DMS 273 treated with DMSO at 0.1 percent for 48 hours (cell line): Measurements from ENCODE around the gene SPRYD3.
A peak's percentile ranks its signal among the peaks of the same experiment; 100 is the strongest.
"Not testable (repeated sequence)": the region's sequence is repeated elsewhere in the genome, so short reads cannot be mapped to it uniquely, and the experiment has no call there.

Experiments used
- DNase-seq: peaks from one replicate; lab custom pipeline; 2025; lab: John Stamatoyannopoulos, UW

Gene SPRYD3, protein sequence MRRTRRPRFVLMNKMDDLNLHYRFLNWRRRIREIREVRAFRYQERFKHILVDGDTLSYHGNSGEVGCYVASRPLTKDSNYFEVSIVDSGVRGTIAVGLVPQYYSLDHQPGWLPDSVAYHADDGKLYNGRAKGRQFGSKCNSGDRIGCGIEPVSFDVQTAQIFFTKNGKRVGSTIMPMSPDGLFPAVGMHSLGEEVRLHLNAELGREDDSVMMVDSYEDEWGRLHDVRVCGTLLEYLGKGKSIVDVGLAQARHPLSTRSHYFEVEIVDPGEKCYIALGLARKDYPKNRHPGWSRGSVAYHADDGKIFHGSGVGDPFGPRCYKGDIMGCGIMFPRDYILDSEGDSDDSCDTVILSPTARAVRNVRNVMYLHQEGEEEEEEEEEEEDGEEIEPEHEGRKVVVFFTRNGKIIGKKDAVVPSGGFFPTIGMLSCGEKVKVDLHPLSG

DNA sequence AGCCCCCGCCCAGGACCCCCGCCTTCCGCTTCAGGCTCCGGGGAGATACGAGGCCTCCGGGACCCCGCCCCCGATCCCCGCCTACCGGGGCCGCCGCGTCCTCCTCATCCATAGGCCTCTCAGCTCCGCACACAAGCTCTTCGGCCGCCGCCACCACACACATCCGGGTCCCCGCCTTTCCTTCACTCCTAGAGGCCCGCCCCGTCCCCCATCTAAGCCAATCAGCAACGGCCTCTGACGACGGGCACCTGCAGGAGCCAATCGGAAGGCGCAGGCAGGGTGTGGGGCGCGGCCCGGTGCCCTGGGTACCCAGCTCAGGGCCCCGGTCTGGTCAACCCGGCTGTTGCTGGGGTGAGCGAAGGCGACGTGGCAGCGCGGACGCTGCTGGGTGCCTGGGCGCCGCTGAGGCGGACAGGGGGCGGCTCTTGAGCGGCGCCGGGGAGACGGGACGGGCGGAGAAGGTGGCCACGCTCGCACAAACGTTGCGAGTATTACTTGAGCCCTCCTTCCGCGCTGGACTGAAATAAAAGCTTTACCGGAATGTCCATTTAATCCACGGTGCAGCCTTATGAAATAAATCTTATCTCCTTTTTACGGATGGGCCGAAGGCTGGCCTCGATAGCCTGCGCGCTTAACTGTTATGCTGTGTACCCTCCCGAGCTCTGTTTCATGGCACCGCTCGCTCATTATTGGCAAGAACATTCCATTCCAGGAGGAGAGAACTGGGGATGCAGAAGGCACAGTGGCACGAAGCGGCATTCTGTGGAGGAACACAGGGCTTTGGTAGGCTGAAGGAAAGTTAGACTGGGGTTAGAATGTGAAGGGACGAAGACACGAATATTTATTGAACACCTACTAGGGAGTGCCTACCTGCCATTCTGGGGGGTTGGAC, at the start of gene SPRYD3:
SPRYD3 (minus strand) TSS at position 165 of the 892 bp plus-strand sequence; CDS start at position 108, 57 bp downstream.
- peak; percentile 83 for DNase-seq

DNA sequence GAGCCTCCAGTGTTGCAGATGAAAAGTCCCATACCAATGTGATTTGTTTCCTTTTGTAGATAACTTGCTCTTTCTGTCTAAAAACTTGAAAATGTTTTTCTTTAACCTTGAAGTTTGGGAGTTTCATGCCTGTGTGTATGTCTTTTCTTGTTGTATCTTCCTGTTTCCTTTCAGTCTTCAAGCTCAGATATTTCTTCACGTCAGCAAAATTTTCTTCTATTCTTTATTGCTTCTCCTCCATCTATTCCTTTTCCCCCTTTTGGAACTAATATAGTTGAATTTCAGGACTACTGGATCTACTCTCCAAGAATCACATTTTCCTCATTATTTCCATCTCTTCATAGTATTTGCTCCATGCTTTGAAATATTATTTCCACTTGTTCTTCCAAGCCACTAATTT, 48.0 kb upstream of the SPRYD3 start:
- DNase-seq: no peak

DNA sequence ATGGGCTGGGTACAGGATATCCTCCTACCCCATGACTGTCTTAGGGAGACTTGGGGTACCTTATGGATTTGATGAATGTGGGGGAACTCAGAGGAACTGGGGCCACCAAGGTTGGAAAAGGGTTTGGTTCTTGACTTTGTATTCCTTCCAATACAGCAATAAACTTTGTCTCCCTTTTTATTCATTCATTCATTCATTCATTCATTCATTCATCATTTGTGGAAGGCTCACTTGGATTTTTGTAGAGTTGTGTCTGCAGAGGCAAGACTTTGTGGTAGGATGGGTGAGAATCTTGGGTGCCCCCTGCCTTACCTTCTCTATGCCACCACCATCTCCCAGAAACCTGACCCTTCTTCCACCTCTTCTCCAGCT, 45.1 kb upstream of the SPRYD3 start:
- DNase-seq: no peak

DNA sequence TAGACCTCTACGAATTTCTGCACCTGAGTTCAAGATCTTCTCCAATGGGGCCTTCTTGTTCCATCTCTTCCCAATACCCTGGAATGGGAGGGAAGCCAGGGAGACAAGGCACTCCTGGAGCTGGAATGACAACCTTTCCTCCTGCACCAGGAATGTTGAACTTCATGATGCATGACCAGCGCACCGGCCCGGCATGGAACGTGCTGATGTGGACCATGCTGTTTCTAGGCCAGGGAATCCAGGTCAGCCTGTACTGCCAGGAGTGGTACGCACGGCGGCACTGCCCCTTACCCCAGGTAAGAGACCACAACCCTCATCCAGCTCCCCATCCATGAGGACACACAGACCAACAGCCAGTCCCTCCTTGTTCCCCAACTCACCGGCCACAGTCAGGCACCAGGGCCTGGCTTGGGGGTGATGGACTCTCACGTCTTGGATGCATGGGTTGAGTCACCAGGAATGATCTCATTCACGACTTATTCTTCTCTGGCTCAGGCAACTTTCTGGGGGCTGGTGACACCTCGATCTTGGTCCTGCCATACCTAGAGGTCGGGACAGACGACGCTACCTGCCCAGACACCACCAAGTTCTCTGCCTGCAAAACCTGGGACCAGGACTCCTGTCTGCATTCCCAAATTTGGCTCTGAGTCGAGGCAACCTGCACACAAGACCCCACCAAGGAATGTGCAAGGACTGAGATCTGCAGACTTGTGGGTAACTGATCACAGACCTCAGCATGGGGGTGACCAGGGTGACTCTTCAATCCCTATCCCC, 44.6 kb upstream of the SPRYD3 start:
- no peak for DNase-seq

DNA sequence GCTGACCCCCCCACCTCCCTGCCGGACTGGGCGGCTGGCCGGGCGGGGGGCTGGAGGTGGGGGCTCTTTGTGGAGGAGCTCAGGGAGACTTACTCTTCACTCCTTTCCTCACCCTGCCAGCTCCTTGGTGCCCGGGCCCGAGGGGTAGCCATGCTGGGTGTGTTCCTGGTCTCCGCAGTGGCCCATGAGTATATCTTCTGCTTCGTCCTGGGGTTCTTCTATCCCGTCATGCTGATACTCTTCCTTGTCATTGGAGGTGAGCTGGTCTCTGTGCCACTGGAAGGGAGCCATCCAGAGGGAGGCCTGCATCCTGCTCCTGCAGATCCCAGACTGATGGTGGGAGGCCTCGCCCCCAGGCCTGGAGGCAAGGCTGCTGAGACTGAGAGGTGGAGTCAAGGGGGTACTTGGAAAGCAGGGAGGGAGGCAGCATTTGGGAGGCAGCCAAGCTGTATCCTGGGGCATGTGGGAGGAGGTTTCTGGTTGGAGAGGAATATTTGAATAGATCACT, 43.8 kb upstream of the SPRYD3 start:
- no peak for DNase-seq

DNA sequence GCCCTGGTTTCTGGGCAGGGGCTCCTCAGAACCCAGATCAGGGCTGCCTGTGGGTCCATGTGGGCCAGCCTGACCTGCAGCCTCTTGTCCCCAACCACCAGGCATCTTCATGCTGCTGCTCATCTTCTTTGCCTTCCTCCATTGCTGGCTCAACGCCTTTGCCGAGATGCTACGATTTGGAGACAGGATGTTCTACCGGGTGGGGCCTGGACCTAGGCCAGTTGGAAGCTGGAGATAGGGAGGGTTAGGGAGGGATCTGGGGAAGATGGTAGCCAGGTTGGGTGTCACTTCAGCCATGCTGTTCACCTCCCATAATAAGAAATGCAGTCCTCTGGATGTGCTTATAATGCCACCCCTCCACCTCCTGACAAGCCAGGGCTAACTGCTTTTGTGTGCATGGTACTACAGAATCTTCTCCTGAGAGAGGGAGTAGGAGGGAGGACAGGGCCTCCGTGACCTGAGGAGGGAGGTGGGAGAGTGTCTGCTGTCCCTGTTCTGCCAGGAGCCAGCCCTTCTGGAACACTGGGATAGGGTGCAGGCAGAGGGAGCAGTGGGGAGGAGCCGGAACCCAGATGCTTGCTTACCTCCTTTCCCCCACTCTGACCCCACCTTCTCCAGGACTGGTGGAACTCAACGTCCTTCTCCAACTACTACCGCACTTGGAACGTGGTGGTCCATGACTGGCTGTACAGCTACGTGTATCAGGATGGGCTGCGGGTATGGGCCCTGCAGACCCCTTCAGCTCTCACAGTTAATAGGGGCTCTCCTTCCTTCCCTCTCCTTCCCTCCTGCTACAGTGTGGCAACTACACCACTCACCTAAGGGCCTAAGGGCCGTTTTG, 41.7 kb upstream of the SPRYD3 start:
- no peak for DNase-seq

DNA sequence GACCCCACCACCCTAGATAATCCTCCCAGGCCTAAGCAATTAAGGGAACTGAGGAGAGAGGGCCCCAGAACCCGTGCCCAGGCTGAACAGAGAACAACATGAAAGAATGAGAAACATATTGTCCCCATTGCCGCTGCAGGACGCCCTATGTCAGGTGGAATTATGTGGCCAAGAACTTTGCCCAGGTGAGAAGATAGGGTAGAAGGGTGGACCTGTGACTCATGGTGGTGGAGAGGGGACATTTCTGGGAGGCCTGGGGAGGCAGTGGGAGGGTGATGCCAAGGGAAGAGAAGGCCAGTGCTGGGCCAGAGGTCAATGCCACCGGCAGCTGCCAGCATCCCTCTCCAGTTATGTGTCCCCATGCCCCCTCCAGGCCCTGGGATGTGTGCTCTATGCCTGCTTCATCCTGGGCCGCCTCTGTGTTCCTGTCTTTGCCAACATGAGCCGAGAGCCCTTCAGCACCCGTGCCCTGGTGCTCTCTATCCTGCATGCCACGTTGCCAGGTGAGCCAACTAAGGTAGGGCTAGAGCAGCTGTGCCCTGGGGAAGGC, 39.6 kb upstream of the SPRYD3 start:
- no peak for DNase-seq

DNA sequence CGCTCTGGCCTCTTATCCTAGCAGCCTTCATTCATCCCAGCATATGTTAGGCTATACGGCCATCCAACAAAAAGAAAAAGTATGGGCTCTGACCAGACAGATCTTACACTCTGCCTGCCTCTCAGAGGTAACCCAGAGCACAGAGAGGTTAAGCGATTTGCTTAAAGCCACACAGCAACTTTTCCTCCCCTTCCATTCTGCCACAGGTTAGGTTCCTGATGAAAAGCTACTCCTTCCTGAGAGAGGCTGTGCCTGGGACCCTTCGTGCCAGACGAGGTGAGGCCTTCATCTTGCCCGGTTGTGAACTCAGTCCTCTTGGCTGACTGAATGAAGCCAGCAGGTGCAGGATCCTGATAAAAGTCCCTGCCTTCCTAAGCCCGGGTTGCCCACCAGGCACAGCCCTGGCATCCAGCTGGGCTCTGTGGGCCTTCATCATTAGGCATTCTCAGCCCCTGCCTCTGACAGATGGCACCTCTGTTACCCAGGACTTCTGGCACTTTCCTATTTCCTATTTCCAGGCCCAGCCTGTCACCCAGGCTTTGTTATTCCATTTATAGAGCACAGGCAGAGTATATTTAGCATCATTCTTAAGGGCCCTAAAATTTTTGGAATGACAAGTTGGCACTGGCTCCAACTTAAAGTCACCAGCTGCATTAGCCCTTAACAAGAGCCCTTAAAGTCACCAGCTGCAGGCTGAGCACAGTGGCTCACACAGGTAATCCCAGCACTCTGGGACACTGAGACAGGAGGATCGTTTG, 36.9 kb upstream of the SPRYD3 start:
- no peak for DNase-seq

DNA sequence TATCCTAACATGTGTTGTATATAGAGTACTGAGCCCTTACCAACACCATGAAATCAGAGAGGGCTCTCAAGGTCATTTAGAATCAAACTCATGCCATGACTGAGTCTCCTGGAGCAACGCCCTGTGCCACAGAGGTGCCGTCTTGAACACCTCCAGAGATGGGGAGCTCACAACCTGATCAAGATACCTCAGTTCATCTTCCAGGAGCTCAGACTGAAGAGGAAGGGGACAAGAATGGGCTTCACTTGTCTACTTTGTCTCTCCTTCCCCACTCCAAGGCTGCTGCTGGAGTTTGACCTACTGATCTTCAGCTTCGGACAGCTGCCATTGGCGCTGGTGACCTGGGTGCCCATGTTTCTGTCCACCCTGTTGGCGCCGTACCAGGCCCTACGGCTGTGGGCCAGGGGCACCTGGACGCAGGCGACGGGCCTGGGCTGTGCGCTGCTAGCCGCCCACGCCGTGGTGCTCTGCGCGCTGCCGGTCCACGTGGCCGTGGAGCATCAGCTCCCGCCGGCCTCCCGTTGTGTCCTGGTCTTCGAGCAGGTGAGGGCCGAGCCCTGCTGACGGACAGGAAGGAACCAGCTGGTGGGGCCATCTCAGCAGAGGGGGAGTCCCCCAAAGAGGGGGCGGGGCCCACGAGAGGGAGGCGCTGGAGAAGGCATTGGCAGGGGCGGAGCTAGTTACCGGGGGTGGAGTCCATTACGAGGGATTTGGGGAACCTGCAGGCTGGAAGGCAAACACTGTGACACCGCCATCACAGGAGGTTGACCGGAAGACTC, 36.1 kb upstream of the SPRYD3 start:
- no peak for DNase-seq

DNA sequence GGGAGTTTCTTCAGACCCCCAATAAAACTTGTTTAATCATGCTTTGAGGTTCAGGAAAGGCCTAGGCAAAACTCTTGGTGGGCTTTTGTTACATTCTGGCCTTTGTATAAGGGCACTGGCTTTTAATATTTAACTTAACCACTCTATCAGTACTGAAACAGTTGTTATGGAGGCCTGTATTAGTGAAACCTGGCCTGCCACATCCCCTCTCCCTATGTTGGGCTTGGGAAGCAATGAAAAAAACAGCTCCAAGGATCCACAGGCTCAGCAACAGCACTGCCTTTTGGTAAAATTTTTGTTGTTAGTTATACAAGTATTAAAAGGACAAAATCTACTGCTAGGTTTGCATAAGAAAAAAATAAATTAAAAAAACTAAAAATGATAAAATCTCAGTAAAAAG, 34.8 kb upstream of the SPRYD3 start:
- no peak for DNase-seq

DNA sequence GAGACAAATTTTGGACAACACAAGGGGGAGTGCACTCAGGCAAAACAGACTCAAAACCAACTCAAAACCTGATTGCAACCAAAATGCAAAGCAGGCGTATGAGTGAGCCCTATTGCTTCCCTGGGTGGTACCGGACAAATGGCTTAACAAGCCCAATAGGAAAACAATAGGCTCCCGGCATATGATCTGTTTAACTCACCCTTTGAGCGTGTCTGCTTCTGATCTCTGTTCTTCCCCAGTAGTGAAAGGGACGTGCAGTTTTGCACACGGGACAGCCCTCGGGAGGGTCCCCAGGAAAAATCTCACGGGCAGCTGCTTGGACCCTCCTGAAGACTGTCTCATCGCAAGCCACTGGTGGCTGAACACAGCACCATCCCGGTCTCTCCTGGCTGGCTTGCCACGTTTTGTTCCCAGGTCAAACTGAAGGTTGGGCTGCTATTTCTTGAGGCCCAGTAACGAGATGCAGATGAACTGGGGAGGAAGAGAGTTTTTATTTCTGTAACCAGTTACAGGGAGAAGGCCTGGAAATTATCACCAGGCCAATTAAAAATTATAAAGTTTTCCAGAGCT, 34.0 kb upstream of the SPRYD3 start:
- DNase-seq: no peak

DNA sequence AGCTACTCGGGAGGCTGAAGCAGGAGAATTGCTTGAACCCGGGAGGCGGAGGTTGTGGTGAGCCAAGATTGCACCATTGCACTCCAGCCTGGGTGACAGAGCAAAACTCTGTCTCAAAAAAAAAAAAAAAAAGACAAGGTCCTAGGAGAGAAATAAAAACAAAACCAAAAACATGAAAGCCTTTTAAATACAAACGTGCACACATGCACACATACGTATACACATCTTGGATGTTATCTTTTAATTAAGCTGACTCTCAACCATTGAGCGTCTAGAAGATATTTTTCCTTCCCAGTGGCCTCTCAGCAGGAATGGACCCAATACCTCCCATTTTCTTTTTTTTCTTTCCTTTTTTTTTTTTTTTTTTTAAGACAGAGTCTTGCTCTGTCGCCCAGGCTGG, 33.2 kb upstream of the SPRYD3 start:
- DNase-seq: not testable (repeated sequence)

DNA sequence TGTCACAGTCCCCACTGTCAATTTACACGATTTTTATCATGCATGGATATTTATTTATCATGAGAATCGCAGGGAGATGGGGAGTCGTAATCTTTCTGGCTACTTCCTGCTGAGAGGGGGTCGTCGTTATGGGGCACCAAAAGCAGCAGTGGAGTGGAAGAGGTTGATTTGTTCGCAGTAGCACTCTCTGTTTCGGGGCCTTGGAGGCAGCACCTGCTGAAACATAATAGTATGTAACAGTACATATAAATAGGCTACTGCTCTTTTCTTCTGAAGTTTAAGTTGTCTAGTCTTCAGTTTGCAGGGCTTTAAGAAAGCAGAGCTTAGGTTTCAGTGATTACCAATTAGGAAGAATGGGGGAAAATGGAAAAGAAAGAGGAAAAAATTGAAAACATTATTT, 27.9 kb upstream of the SPRYD3 start:
- DNase-seq: no peak

DNA sequence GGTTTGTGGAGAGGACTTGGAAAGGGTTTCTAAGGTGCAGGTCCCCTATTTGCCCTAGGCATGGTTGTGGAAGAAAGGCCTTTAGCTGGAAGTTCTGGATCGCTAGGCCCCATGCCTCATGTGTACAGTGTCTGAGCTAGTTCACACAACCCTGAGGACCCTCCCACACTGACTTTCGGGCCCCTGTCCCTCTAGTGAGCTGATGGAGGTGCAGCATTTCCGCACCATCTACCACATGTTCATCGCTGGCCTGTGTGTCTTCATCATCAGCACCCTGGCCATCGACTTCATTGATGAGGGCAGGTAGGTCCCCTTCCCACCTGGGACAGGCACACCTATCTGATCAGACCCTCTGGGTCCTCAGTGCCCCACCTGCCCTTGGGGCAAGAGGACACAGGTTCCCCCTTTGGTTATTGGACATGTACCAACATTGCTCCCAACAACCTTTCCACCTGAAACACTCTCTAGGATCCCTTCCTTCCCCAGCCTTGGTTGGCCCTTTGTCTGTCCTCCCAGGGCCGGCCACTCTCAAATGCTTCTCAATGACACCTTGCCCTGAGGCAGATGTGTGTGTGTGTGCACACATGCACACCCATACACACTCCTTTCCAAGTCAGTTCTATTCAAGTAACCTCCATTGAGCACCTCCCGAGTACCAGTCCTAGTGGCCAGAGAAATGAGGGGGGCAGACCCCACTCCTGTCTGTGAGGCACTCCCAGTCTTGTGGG, 26.7 kb upstream of the SPRYD3 start:
- DNase-seq: no peak

DNA sequence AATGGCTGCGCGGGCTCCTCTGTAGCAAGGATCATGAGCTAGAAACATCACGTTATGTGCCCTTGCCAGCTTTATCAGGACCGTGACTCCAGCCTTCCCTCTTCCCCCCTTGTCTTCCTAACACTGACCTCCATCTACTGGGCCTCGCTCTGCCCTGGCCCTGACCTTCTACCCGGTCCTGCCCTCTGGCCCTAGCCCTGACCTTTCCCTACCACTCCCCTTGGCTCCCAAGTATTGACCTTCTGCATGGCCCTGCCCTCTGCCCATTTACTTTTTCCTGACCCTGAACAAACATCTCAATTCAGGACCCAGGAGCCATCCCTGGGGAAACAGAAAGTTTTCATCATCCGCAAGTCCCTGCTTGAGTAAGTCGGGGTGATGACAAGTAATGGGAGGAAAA, 26.1 kb upstream of the SPRYD3 start:
- DNase-seq: no peak

DNA sequence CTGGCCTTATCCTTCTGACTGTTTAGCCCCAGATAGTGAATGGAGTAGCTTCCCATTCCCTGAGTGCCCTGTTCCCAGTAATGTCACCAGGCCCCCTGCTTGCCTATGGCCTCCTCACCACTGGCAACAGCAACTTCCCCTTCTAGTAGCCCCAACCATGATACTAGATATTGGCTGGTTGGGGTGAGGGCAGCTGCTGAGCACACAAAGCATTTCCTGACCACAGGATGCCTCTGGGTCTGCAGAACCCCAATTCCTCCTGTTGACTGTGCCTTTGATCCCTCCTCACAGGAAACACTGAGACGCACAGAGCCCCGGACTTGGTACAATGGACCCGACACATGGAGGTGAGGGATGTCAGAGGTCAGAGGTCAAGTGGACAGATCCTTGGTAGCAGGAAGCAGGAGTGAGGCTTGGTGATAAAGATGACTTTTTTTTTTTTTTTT, 24.7 kb upstream of the SPRYD3 start:
- DNase-seq: no peak

DNA sequence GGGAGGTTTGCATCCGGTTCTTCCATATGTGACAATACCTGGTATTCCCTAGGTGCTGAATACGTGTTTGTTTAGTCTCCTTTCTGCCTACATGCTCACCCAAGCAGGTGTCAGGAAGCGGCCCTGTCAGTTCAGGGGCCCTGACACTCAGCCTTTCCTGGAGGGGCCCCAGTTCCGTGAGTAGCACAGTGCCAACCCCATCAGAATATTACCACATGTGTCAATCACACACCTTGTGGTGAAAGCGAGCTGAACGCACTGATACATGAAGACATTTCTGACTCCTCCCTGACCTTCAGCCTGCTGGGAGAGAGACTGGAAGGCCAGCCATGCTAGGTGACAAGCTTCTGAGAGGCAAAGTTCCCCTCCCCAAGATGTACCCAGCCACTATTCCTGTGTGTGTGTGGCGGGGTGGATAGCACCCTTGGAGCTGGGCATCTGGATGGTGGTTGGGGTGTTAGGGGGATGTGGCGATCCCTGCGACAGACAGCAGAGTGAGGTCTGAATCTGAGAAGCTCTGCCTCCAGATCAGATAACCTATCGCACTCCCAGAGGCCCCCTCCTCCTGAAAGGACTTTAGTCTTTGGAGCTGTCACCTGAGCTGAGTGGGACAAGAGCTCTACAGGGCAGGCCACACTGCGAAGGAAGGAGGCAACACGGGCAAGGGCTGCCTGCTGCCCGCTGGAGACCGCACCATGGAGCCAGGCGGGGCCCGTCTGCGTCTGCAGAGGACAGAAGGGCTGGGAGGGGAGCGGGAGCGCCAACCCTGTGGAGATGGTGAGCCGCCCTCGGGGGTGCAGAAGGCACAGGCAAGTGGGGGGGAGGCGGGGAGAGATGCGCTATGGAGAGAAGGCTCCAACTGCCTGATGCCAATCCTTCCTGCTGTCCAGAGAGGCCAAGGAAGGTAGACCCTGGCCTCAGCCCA, 24.0 kb upstream of the SPRYD3 start, which contains the start of gene SOAT2:
SOAT2 (plus strand) TSS at position 604 of the 925 bp plus-strand sequence; CDS start at position 696, 92 bp downstream.
- no peak for DNase-seq
